NK-92 treated with Interleukin-12 subunit alpha and Interleukin-12 subunit beta, amount 100 ng/mL, for 24 hours (cell line): ENCODE results near the gene TMEM144.

Source experiments
- DNase-seq: peaks from one replicate; lab custom pipeline; 2025; lab: John Stamatoyannopoulos, UW

TMEM144 gene

GRCh38 chr4:158209825-158210807 lies at the start of gene TMEM144:
Gene TMEM144, plus strand, starts transcription at chr4:158210486. Its CDS starts 2,182 bp downstream, at chr4:158212668.
- DNase-seq, result no peak

GRCh38 chr4:158161551-158162354 lies 48.5 kb upstream of the TMEM144 start:
- DNase-seq, result no peak

DNA sequence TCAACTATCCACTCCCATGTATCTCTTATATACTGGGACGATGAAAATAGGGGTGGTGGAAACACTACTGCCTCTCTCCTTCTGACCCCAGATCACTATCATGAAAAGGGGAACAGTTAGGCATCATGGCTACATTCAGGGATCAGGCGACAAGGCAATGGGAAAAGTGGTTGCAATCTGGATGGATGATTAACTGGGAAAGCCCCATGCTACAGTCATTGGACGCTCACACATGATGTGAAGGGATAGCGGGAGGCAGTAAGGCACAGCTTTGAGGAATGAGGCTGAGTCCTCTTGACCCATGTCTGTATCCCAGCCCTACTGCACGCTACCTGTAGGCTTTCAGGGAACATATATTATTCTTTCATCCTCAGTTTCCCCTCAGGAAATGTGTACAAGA lies 47.7 kb upstream of the TMEM144 start:
- no peak for DNase-seq

- DNase-seq, result no peak
These were observed 46.1 kb upstream of the TMEM144 start for GRCh38 chr4:158163941-158164767.

DNA sequence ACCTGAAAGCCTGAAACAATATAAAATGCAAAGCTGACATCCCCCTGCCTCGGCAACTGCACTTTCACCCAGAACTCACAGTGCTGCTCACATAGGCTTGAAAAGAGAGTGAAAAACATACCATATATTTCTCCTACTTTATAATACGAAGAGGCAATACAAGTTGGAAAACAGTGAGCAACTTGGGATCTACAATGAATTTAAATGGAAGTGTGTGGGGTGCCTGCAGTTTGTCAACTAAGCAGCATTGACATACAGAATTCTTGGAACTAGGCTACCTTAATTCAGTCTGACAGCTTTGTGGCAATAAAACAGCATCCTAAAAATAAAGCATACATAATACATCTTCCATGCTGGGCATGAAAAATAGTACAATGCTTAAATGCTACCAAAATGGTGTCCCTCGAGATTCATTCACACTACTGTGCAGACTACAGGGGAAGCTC lies 45.5 kb upstream of the TMEM144 start:
- no peak for DNase-seq

DNA sequence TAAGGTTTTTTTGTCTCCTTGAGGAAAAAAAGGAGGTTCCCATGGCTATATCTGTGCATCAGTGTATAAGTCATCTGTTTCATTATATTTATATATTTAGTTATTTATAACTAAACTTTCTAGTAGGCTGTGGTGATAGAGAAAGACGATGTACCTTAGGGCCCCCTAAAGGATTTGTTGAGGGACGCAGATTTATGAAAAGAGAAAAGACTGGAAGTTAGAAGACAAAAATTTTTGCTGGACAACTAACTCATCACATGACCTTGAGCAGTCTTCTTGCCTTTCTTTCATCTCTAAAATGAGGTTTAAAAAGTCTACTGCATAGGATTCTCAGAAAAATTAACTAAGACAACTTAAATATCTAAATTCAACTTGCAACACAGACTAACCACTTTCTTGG lies 43.6 kb upstream of the TMEM144 start:
- no peak for DNase-seq

DNA sequence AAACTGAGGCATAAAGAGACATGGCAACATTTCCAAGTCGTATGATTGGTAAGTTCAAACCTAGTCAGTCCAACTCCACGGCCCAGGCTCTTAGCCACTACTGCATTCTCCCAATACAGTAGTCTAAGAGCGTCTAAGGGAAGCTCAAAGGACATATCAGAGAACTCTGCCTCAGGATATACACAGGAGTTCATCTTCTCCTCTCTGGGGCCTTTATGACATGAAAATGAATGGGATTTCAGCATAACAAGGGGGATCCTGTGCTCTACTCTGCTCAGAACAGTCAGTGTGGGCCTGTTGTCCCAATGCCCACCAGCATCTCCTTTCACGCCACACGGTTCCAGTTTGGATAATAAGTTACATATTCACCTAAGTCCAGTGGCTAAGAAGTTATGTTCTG lies 41.7 kb upstream of the TMEM144 start:
- no peak for DNase-seq

GRCh38 chr4:158169506-158169905 lies 40.8 kb upstream of the TMEM144 start:
- DNase-seq, result no peak

DNA sequence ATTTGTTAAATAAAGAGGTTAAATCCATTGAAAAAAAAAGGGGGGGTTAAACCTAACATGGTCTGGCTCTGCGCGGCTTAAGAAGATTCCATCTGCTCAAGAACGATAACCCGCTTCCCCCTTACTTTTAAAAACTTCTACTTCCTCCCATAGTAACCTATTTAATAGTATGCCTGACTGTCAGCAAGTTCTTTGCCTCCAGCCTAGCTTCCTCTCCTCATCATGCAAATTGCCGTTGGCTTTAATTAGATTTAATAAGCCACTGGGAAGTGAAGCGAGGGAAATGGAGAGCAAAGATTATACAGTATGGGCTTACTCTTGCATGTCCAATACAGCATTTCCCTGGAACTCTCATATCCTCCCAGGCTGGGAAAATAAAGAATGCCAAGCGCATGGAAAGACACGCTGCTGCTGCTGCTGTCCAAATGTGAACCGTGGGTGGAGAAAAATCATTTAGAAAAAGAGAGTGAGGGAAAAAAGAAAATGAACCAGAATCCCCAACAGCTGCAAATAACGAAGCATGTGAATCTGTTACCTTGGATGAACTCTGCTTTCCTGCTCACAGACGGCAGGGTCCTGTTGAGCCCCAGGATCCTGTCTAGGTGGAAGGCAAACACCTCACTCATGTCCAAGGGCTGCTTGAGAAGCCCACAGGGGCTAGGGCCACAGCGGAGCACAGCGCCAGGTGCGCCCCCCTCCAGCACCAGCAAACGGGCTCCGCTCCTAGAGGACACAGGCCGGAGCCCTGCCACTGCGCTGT lies 40.2 kb upstream of the TMEM144 start:
- DNase-seq, result no peak

DNA sequence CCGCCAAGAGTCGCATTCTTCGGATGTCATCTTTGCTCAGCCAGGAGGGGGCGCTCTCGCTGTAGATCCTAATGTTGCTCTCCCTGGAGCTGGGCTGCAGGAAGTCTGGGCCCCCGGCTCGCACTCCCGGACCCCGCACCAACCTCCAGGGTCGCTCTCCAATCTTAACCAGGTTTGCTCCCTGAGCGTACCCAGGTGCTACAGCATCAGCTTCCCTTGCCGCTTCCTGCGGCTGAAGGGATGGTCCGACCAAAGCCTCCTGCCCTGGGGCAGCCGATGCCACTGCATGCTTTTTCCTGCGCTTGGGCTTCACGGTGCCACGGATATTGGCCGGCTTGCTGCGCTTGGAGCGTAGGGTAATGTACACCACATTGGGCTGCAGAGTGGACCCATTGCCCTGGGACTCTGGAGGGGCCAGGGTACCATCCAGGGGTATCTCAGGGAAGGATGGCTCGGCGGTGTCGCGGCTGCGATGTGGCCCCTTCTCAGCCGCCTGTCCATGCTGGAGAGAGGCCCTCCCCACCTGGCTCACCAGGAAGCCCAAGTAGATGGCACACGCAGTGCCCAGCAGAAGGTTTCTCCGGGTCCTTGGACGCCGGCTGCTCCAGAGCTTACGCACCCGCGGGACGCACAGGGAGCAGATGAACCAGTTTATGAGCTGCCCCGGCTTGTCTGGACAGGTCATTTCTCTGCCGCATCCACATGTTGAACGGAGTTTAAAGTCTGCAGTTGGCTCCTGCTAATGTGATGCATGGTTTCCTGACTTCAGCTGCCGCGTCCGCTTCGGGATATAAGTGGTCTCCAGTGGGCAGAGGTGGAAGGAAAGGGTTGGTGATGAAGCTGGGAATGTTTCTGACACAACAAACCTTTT lies 39.4 kb upstream of the TMEM144 start:
- DNase-seq, result no peak

DNA sequence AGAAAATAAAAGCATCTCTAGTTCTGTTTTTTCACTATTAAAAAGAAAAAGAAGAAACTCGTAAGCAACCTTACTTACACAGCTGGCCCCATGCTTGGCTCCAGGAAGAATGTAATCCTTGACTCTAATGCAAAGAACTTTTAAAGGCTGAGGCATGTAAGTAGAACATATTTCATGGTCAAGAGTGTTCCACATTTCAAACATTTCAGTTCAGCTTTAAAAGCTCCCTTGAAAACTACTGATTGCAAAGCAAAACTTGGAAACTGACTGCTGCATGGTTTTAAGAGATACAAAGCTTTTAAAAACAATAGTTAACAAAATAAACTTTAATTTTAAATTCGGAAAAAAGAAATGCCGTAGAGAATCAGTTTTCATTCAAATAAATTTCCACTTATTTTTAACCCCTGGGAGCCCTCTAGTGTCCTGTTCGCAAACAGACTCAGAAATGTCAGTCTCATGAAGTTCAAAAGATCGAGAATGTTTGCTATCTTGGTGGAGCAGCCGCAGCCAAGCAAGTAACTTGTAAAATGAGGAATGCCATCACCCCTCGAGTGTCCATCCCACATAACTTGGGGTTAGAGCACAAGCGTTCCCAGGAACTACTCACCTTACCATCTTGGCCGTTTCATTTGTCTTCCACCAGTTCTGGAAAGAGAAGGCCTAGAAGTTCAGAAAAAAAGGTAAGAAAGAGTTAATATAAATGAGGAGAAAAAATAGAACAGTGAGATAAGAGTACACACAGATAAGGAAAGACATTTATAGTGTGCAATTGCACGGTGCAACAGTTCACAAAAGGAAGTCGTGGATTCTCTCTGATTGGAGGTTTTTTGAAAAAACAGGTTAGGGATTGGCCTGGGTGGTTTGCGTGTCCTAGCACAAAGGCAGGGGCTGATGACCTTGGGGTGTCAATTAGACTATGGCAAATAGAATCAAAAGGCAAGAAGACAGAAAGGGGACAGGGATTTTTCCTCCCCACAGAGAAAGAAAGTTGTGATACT lies 37.7 kb upstream of the TMEM144 start, which contains the start of gene GASK1B:
Gene GASK1B, minus strand, starts transcription at position 765 of the 998 bp plus-strand sequence. CDS start 1,650 bp downstream, outside the sequence.
- no peak for DNase-seq

DNA sequence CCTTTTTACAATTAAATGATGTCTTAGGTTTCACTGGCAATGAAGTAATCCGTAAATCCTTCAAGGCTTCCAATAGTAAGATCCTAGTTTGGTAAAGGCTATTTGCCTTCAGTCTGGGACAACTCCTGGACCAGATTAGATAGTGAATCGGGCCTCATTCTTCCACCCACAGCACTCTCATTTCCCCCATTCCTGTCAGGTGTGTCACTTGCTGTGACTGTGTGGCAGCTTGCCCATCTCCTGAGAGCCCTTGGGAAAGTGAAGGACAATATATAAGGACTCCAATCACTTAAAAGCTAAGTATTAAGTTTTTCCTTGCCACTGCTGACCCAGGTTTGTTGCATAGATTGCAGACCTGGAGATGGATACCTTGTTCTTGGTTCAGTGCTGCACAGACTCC lies 34.2 kb upstream of the TMEM144 start:
- DNase-seq, result no peak

DNA sequence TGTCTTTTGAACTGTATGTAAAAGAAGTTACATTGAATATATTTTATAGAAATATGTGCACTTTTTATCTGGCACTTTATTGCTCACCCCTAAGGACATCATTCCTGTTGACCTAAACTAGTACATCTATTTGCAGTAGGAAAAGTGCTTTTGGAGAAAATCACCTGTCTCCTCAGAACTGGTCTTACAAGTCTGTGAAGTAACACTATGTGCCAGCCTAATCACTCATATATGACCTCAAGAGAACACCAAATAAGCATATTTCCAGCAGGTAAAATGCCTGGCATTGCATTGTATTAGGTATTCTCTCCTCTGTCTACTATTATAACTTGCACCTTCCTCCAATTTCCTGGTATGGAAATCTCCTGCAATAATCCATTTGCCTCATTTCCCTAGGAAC lies 33.5 kb upstream of the TMEM144 start:
- no peak for DNase-seq

DNA sequence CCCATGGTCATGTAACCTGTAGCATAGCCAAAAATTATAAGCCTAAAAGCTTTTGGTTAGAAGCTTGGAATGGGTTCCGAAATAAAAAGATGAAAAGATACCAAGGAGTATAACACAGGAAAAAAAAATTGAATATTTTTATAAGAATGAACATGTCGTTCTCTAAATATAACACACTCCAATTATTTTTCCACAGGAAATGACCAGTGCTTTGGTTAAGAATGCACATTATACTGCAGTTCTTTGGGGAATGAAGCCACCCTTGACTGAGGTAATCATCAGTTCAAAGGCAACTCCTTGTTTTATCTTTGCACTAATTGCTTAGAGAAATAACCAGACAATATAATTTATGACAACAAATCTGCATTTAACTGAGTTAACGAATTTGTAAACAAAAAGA lies 30.8 kb upstream of the TMEM144 start:
- DNase-seq, result no peak

GRCh38 chr4:158181906-158182305 lies 28.4 kb upstream of the TMEM144 start:
- no peak for DNase-seq

DNA sequence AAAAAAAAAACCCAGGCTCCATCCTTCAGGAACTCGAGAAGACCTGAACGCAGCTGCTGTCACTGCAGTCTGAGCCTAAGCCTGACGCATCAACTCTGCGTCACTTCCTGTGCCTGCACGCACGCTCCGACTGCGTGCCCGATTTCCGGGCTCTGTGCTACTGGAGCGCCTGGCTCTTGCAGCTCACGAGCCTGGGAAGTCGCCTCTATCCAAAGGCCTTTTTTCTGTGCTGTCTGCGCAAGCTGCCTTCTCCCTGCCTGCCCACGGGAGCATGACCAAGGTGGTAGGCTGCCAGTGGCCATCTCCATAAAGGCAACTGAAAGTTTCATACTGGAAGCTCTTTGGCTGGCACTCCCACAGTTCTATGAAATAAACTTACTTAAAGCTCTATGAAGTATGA lies 27.6 kb upstream of the TMEM144 start:
- no peak for DNase-seq

- no peak for DNase-seq
These were observed 23.5 kb upstream of the TMEM144 start for GRCh38 chr4:158186815-158187214.

GRCh38 chr4:158189422-158189821 lies 20.9 kb upstream of the TMEM144 start:
- no peak for DNase-seq

GRCh38 chr4:158190718-158191117 lies 19.6 kb upstream of the TMEM144 start:
- no peak for DNase-seq
